Common myeloid progenitor, CD34-positive (primary cell): Measurements from ENCODE around the gene ARSD.

ENCODE experiments used
- CTCF ChIA-PET: fragments of 350-600 bp; sonication (Branson Sonifier 250); formaldehyde crosslinking; loops from one replicate; lab custom pipeline; 2021; ENCODE audit warnings: antibody characterized with exemption; lab: Charles Lee
- POLR2A ChIA-PET: fragments of 350-600 bp; sonication (Branson Sonifier 250); formaldehyde crosslinking; loops from one replicate; lab custom pipeline; 2021; ENCODE audit warnings: antibody characterized with exemption; lab: Charles Lee
- DNase-seq, 3 donors: peaks; one replicate each; pipeline versions ENCODE4 v3.0.0 to v3.0.0-alpha.2; 2013
- H3K27ac ChIP-seq, 2 experiments: 1 replicate in 1 of 2; 2 replicates in 1 of 2; pipeline ENCODE4 v1.7.0; 2013; ENCODE audit warnings: inconsistent platforms in 2 of 2, low read length in 2 of 2, mild to moderate bottlenecking in 2 of 2, low read depth in 1 of 2, moderate library complexity in 1 of 2; ENCODE audit not compliant: severe bottlenecking in 2 of 2, insufficient read depth in 1 of 2, poor library complexity in 1 of 2
- H3K27me3 ChIP-seq, 5 experiments: replicated peaks in 2 of 5; 1 replicate in 3 of 5; 2 replicates in 2 of 5; pipeline versions ENCODE4 v1.6.1 to v1.7.0; 2013; ENCODE audit warnings: low read length in 4 of 5, mild to moderate bottlenecking in 2 of 5, moderate library complexity in 2 of 5, inconsistent platforms in 1 of 5; ENCODE audit not compliant: insufficient read depth in 5 of 5, control insufficient read depth in 4 of 5
- H3K36me3 ChIP-seq, 4 experiments: 1 replicate in 2 of 4; 2 replicates in 2 of 4; pipeline versions ENCODE4 v1.6.1 to v1.7.0; 2013; ENCODE audit warnings: low read length in 3 of 4, control low read depth in 1 of 4, mild to moderate bottlenecking in 1 of 4; ENCODE audit not compliant: control insufficient read depth in 4 of 4, insufficient read depth in 4 of 4
- H3K4me1 ChIP-seq, 4 experiments: 1 replicate in 3 of 4; 2 replicates in 1 of 4; pipeline versions ENCODE4 v1.6.1 to v1.7.1; 2013; ENCODE audit warnings: low read length in 3 of 4, mild to moderate bottlenecking in 3 of 4, control low read depth in 1 of 4, inconsistent platforms in 1 of 4, moderate library complexity in 1 of 4; ENCODE audit not compliant: control insufficient read depth in 4 of 4, insufficient read depth in 4 of 4; ENCODE audit errors: control extremely low read depth in 1 of 4
- H3K4me3 ChIP-seq, 7 experiments: 1 replicate in 4 of 7; 2 replicates in 3 of 7; pipeline versions ENCODE4 v1.5.1 to v1.7.0; 2013; ENCODE audit warnings: mild to moderate bottlenecking in 7 of 7, low read length in 6 of 7, moderate library complexity in 6 of 7, inconsistent platforms in 2 of 7, low read depth in 2 of 7, control low read depth in 1 of 7; ENCODE audit not compliant: insufficient read depth in 4 of 7, control insufficient read depth in 1 of 7; ENCODE audit errors: extremely low read depth in 1 of 7
- H3K9me3 ChIP-seq, 5 experiments: 1 replicate in 4 of 5; 2 replicates in 1 of 5; pipeline versions ENCODE4 v1.6.1 to v1.7.1; 2013; ENCODE audit warnings: low read length in 4 of 5, mild to moderate bottlenecking in 2 of 5, inconsistent platforms in 1 of 5, low read depth in 1 of 5, moderate library complexity in 1 of 5; ENCODE audit not compliant: control insufficient read depth in 4 of 5, insufficient read depth in 2 of 5; ENCODE audit errors: control extremely low read depth in 1 of 5
- WGBS: methylation state at CpG from one replicate; pipeline ENCODE4 v1.1.5; 2013; ENCODE audit not compliant: insufficient coverage; 5-methylcytosine and 5-hydroxymethylcytosine counted together

The ARSD gene

DNA sequence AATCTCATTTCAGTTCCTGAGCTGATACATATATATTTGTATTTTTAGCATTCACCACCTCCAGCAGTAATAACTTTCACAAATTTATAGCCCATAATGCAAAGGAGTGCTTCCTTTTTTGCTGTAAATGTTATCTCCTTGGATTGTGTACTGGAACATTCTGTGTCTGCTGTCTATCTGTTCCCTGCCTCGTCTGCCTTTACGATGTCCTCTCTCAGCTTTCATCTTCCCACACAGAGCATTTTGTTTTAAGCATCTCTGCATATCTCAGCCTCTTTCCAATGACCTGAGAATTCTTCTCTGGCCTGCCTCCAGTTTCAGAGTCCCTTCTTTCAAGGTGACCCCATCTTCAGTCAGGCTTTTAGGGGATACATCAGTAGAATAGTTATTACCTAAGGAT, 57.3 kb downstream of the ARSD start:
- DNase-seq: no peak
- ChIA-PET CTCF (no interaction called here), POLR2A (no interaction called here)

GRCh38 chrX:2870650-2871049, 58.5 kb downstream of the ARSD start:
- POLR2A ChIA-PET: no interaction called here
- Histone ChIP-seq H3K36me3 (no peaks in the 10 kb centered on the region), H3K4me1 (no peaks in the 10 kb centered on the region), H3K4me3 (no peak overlapping the region), H3K9me3 (peaks cover 0 to 19% (median 4%) of the 10 kb centered on the region in 5 experiments), H3K27ac (no peak overlapping the region), H3K27me3 (no peaks in the 10 kb centered on the region)
- CTCF ChIA-PET: no interaction called here
- DNase-seq: no peak

More for the DNA sequence above, 57.3 kb downstream of the ARSD start:
- WGBS: 88% methylated on average over 2 of the region's 2 CpGs
- no peaks in the 10 kb centered on the region for H3K27me3 ChIP-seq
- no peaks in the 10 kb centered on the region for H3K4me1 ChIP-seq
- H3K4me3 ChIP-seq: no peak overlapping the region
- H3K27ac ChIP-seq: no peak overlapping the region
- H3K36me3 ChIP-seq: no peaks in the 10 kb centered on the region
- peaks cover 0 to 19% (median 5%) of the 10 kb centered on the region in 5 experiments for H3K9me3 ChIP-seq

GRCh38 chrX:2867206-2867605, 61.9 kb downstream of the ARSD start:
- H3K27ac ChIP-seq: no peak overlapping the region
- H3K9me3 ChIP-seq: peaks cover 0 to 4% (median 0%) of the 10 kb centered on the region in 5 experiments
- no peak overlapping the region for H3K4me3 ChIP-seq
- ChIA-PET POLR2A (no interaction called here), CTCF (no interaction called here)
- no peaks in the 10 kb centered on the region for H3K4me1 ChIP-seq
- H3K27me3 ChIP-seq: no peaks in the 10 kb centered on the region
- H3K36me3 ChIP-seq: no peaks in the 10 kb centered on the region
- 95% methylated on average over 6 of the region's 7 CpGs for WGBS
- no peak for DNase-seq

- CTCF ChIA-PET: no interaction called here
- Histone ChIP-seq H3K9me3 (peaks cover 0 to 2% (median 0%) of the 10 kb centered on the region in 5 experiments), H3K27ac (no peak overlapping the region), H3K4me1 (no peaks in the 10 kb centered on the region), H3K36me3 (peaks cover 0 to 3% (median 0%) of the 10 kb centered on the region in 4 experiments), H3K27me3 (no peaks in the 10 kb centered on the region), H3K4me3 (no peak overlapping the region)
- no peak for DNase-seq
- WGBS: 100% methylated on average over 6 of the region's 6 CpGs
- POLR2A ChIA-PET: no interaction called here
Measured at GRCh38 chrX:2863646-2864045, 65.5 kb downstream of the ARSD start.

GRCh38 chrX:2862404-2862803, 66.7 kb downstream of the ARSD start:
- no peak overlapping the region for H3K4me3 ChIP-seq
- ChIA-PET POLR2A (no interaction called here), CTCF (no interaction called here)
- H3K36me3 ChIP-seq: peaks cover 0 to 3% (median 0%) of the 10 kb centered on the region in 4 experiments
- 93% methylated on average over 8 of the region's 9 CpGs for WGBS
- no peaks in the 10 kb centered on the region for H3K4me1 ChIP-seq
- no peak for DNase-seq
- no peak overlapping the region for H3K27ac ChIP-seq
- H3K27me3 ChIP-seq: no peaks in the 10 kb centered on the region
- peaks cover 0 to 2% (median 0%) of the 10 kb centered on the region in 5 experiments for H3K9me3 ChIP-seq

- H3K27ac ChIP-seq: no peak overlapping the region
- H3K4me3 ChIP-seq: no peak overlapping the region
- WGBS: no CpG with 5 or more reads among the region's 1 CpG
- ChIA-PET CTCF (no interaction called here), POLR2A (no interaction called here)
- H3K27me3 ChIP-seq: no peaks in the 10 kb centered on the region
- no peak for DNase-seq
- peaks cover 0 to 3% (median under 1%) of the 10 kb centered on the region in 4 experiments for H3K36me3 ChIP-seq
- no peaks in the 10 kb centered on the region for H3K4me1 ChIP-seq
- no peaks in the 10 kb centered on the region for H3K9me3 ChIP-seq
Measured at GRCh38 chrX:2859197-2859797, 69.8 kb downstream of the ARSD start.

- POLR2A ChIA-PET: no interaction called here
- CTCF ChIA-PET: no interaction called here
- DNase-seq: peak in 2 of 3 donors; percentile 68 to 76
- Histone ChIP-seq H3K27me3 (no peaks in the 10 kb centered on the region), H3K36me3 (peaks cover 0 to 3% (median under 1%) of the 10 kb centered on the region in 4 experiments), H3K27ac (no peak overlapping the region), H3K9me3 (peaks cover 0 to under 1% (median 0%) of the 10 kb centered on the region in 5 experiments), H3K4me3 (no peak overlapping the region), H3K4me1 (no peaks in the 10 kb centered on the region)
- no CpG with 5 or more reads among the region's 3 CpGs for WGBS
Measured at GRCh38 chrX:2857566-2857965, 71.6 kb downstream of the ARSD start.
